Measurements from ENCODE around the gene GPR156. TPM values are rescaled to one million over a fixed set of nuclear protein-coding genes. Genes with fewer than 3 reads are reported as not detected.

The GPR156 gene
- total RNA-seq, 1 donor from 2014 or later: 1.4 TPM

DNA sequence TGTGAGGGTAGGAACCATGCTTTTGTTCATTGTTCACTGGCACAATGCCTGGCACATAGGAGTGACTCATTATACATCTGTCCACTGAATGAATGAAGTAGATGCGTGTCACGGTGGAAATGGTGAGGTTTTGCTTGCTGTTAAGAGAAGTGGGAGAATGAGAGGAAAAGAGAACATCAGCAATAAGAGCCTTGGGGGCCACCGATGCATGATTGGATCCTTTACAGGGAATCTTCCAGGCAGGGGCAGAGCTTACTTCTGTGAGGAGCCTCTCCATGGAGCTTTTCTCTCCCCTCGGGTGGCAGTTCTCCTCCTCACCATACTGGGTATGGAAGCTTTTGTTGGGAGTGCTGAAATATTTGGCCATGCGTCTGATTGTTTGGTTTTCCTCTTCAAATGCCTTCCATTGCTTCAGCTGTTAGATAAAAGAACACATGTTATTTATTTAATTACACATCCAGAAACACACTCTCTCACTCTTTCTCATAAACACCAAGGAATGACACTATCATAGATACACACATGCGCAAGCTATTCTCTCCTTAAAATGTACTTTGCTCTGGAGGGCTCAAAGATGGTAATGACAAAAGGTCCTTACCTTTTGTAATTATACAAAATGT is 111.9 kb downstream of the GPR156 start:
- no peak for DNase-seq (ENCODE audit: low read depth)
- H3K4me3 ChIP-seq (ENCODE audit: low read depth, low read length): no peak overlapping the region
- no peak for TF ChIP-seq CTCF (conservative IDR thresholded peaks at IDR 0.05; ENCODE audit: low read depth, low read length)

GRCh38 chr3:120172070-120172469 is 113.0 kb downstream of the GPR156 start:
- H3K4me3 ChIP-seq (ENCODE audit: low read depth, low read length): no peak overlapping the region
- no peak for DNase-seq (ENCODE audit: low read depth)
- TF ChIP-seq CTCF (conservative IDR thresholded peaks at IDR 0.05; ENCODE audit: low read depth, low read length): no peak

DNA sequence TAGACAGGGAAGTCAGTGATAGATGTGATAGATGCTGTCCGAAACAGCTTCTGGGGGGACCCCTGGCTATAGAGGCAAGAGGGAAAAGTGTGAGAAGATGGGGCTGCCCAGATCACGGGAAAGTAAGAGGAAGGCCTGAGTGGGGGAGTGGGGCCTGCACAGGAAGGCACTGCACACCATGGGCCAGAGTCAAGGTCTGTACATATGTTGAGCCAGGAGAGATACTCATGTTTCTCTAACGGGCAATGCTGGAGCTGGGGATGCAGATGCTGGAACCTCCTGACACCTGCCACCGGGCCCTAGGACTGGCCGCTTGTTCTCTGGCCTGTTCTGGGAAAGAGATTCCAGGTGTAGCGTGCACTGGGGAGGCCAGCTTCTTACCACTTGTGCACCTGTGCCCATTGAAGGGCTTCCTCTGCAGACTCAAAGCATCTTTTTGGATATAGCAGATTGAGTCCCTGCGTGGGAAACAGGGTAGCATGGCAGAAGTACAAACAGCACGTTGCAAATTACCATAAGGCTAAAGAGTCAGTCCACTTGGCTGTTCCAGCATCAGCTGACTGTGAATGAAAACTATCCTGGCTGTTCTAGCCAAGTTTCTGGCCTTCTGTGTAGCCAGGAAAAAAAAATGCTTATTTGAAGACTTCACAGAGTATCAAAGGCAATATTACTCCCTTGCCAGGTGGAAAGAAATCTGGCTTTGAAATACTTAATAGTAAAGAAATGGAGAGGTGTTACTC is 113.7 kb downstream of the GPR156 start:
- TF ChIP-seq CTCF (conservative IDR thresholded peaks at IDR 0.05; ENCODE audit: low read depth, low read length): no peak
- no peak overlapping the region for H3K4me3 ChIP-seq (ENCODE audit: low read depth, low read length)
- DNase-seq (ENCODE audit: low read depth): no peak

DNA sequence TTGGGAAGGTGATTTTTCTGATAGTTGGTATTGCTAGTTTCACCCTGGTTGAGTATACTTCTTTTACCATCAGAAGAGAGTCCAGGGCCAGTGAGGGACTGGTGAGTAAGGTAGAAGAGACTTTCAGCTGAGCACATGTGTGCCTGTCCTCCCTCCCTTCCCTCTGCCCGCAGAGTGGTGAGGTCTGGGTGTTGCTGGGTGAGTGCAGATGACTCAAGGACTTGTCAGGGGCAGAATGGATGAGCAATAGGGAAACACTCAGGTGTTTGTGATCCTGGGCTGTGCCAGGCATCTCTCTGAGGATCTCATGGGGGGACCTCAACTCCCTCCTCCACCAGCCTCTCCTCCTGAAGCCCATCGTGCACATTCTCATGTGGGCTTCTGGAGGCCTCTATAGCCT is 114.8 kb downstream of the GPR156 start:
- no peak for TF ChIP-seq CTCF (conservative IDR thresholded peaks at IDR 0.05; ENCODE audit: low read depth, low read length)
- DNase-seq (ENCODE audit: low read depth): peak; percentile 77
- H3K4me3 ChIP-seq (ENCODE audit: low read depth, low read length): no peak overlapping the region

DNA sequence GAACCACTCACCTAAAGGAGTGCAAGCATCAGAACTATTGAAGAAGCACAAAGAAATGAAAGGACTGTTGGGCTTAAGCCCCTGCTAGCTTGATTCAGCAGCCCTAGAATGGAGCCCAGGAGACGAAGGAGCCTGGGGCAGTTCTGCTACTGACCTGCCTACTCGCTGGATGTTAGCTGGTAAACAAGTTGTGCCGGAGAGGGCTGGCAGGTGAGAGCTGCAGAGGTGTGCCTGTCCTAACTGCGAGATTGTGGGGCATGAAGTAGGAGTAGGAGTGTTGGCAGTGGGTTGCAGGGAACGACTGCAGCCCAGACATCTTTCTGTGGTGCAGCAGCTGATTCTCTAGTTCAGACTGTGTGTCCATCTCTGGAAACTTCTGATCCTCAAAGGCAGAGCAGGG is 115.6 kb downstream of the GPR156 start:
- TF ChIP-seq CTCF (conservative IDR thresholded peaks at IDR 0.05; ENCODE audit: low read depth, low read length): no peak

GRCh38 chr3:120168611-120169010 is 116.4 kb downstream of the GPR156 start:
- no peak for DNase-seq (ENCODE audit: low read depth)
- no peak overlapping the region for H3K4me3 ChIP-seq (ENCODE audit: low read depth, low read length)

More for the DNA sequence above, 115.6 kb downstream of the GPR156 start:
- no peak overlapping the region for H3K4me3 ChIP-seq (ENCODE audit: low read depth, low read length)
- DNase-seq (ENCODE audit: low read depth): no peak

More at GRCh38 chr3:120168611-120169010, 116.4 kb downstream of the GPR156 start:
- TF ChIP-seq CTCF (conservative IDR thresholded peaks at IDR 0.05; ENCODE audit: low read depth, low read length): no peak

Data from epithelial cell of proximal tubule (primary cell).